GM23338 (cell line): ENCODE data around the gene TRAPPC12. TPM values are rescaled to one million over a fixed set of nuclear protein-coding genes. Genes with fewer than 3 reads are reported as not detected.

Experiments used
- ATAC-seq: fragments of 200-7000 bp; cut with Tn5 transposase; 3 replicates; pipeline ENCODE4 v1.9.1; 2020
- DNase-seq: peaks from one replicate; pipeline ENCODE4 v3.0.0-alpha.2; 2015; ENCODE audit warnings: low spot score
- H2AFZ ChIP-seq: fragments of 200-600 bp; sonication (generic); 2 replicates; pipeline ENCODE4 v1.8.0; 2016; ENCODE audit warnings: antibody characterized with exemption, mild to moderate bottlenecking, moderate library complexity
- H3F3A ChIP-seq: fragments of 200-600 bp; sonication (generic); replicated peaks from 2 replicates; pipeline ENCODE4 v1.8.0; 2017; ENCODE audit warnings: antibody characterized with exemption, mixed run types, low read depth
- H3K27ac ChIP-seq: fragments of 200-600 bp; sonication (generic); 2 replicates; pipeline ENCODE4 v1.6.1; 2016; ENCODE audit warnings: low read depth
- H3K27me3 ChIP-seq: fragments of 200-600 bp; sonication (generic); 2 replicates; pipeline ENCODE4 v1.8.0; 2016; ENCODE audit warnings: mild to moderate bottlenecking, mixed run types, moderate library complexity; ENCODE audit not compliant: insufficient read depth
- H3K36me3 ChIP-seq: fragments of 200-600 bp; sonication (generic); 2 replicates; pipeline ENCODE4 v1.8.0; 2016; ENCODE audit warnings: mild to moderate bottlenecking; ENCODE audit not compliant: insufficient read depth
- H3K4me1 ChIP-seq: fragments of 200-600 bp; sonication (generic); 2 replicates; pipeline ENCODE4 v1.8.0; 2016; ENCODE audit warnings: mild to moderate bottlenecking, moderate library complexity; ENCODE audit not compliant: insufficient read depth
- H3K4me2 ChIP-seq: fragments of 200-600 bp; sonication (generic); 2 replicates; pipeline ENCODE4 v1.7.1; 2017; ENCODE audit warnings: mixed run types
- H3K4me3 ChIP-seq: fragments of 200-600 bp; sonication (generic); 2 replicates; pipeline ENCODE4 v1.6.1; 2016; ENCODE audit warnings: mixed run types
- H3K79me2 ChIP-seq: fragments of 200-600 bp; sonication (generic); replicated peaks from 2 replicates; pipeline ENCODE4 v1.8.0; 2017; ENCODE audit warnings: mild to moderate bottlenecking; ENCODE audit not compliant: insufficient read depth
- H3K9me2 ChIP-seq: fragments of 200-600 bp; sonication (generic); 2 replicates; pipeline ENCODE4 v1.8.0; 2017; ENCODE audit not compliant: insufficient read depth
- H4K20me1 ChIP-seq: fragments of 200-600 bp; sonication (generic); replicated peaks from 2 replicates; pipeline ENCODE4 v1.8.0; 2017; ENCODE audit warnings: mild to moderate bottlenecking; ENCODE audit not compliant: insufficient read depth
- H3K27ac Mint-ChIP-seq: 2 replicates; pipeline ENCODE4 v1.8.0; 2020; ENCODE audit warnings: inconsistent platforms, mild to moderate bottlenecking, moderate library complexity, mixed read lengths
- H3K27me3 Mint-ChIP-seq: 3 replicates; pipeline ENCODE4 v1.8.0; 2022; ENCODE audit warnings: low read depth, mild to moderate bottlenecking, moderate library complexity, mixed read lengths, inconsistent platforms; ENCODE audit not compliant: insufficient read depth, poor library complexity
- H3K36me3 Mint-ChIP-seq: 3 replicates; pipeline ENCODE4 v1.8.0; 2021; ENCODE audit warnings: low read depth, mild to moderate bottlenecking, inconsistent platforms, moderate library complexity, mixed read lengths
- H3K4me1 Mint-ChIP-seq: 3 replicates; pipeline ENCODE4 v1.8.0; 2020; ENCODE audit warnings: mild to moderate bottlenecking, inconsistent platforms, mixed read lengths
- H3K4me3 Mint-ChIP-seq: 3 replicates; pipeline ENCODE4 v1.8.0; 2021; ENCODE audit warnings: moderate library complexity, mild to moderate bottlenecking, inconsistent platforms, mixed read lengths
- H3K9me3 Mint-ChIP-seq: 3 replicates; pipeline ENCODE4 v1.8.0; 2020; ENCODE audit warnings: moderate library complexity, mild to moderate bottlenecking, inconsistent platforms, mixed read lengths
- EZH2 ChIP-seq: fragments of 200-600 bp; sonication (generic); IDR thresholded peaks from one replicate; pipeline ENCODE4 v1.8.0; 2017; ENCODE audit warnings: antibody characterized with exemption, mild to moderate bottlenecking, low read depth; ENCODE audit not compliant: unreplicated experiment
- EZH2phosphoT487 ChIP-seq: fragments of 200-600 bp; sonication (generic); IDR thresholded peaks from one replicate; pipeline ENCODE4 v1.8.1; 2018; ENCODE audit warnings: antibody characterized with exemption; ENCODE audit not compliant: unreplicated experiment
- POLR2AphosphoS5 ChIP-seq: IDR thresholded peaks from 2 replicates; pipeline ENCODE4 v1.6.1; 2016; ENCODE audit warnings: antibody characterized with exemption, low read depth
- STAT1 ChIP-seq: IDR thresholded peaks from one replicate; pipeline ENCODE4 v1.6.1; 2016; ENCODE audit warnings: antibody characterized with exemption; ENCODE audit not compliant: unreplicated experiment
- polyA plus RNA-seq: library from polyadenylated mRNA; unstranded; fragments of >200 nt; fragmentation: Nextera tagmentation; extraction: Ambion mirVana; gene quantifications from 2 replicates; pipeline ENCODE4 v1.2.1, GENCODE V29; 2016
- total RNA-seq: library from RNA; depleted of rRNA; stranded (reverse); fragments of >200 nt; shearing (Covaris generic); gene quantifications from 2 replicates; pipeline ENCODE4 v1.2.3, GENCODE V29; 2014
- TF ChIP-seq, protein P1 (sequence below): IDR thresholded peaks from 2 replicates; pipeline ENCODE4 v1.6.1; 2016; ENCODE audit warnings: antibody characterized with exemption
- TF ChIP-seq, protein P2 (sequence below): fragments of 250-450 bp; sonication (Bioruptor Pico); IDR thresholded peaks from 2 replicates; pipeline ENCODE4 v1.5.0; 2020; ENCODE audit warnings: mild to moderate bottlenecking, moderate library complexity

The TRAPPC12 gene
- total and polyA plus RNA-seq, 2 experiments from 2014 or later = 48.9 to 57.7 TPM

DNA sequence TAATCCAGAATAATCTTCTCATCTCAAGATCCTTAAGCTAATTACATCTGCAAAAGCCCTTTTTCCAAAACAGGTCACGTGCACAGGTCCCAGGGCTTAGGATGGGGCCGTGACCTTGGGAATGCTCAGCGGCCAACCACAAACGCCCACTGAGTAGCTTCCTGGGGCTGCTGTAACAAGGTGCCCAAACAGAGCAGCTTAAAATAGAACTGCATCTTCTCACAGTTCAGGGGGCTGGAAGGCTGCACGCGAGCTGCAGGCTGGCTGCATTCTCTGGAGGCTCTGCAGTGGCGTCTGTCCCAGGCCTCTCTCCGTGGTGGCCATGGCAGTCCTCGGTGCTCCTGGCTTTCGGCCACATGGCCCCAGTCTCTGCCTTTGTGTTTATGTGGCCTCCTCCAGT is 107.9 kb downstream of the TRAPPC12 start:
- Histone ChIP-seq H3K4me3 (no peak overlapping the region), H3K4me2 (no peak overlapping the region), H3K9me2 (no peaks in the 10 kb centered on the region), H3K27ac (no peak overlapping the region), H3K4me1 (no peaks in the 10 kb centered on the region; the same call in 1 of the 2 replicates), H4K20me1 (no peaks in the 10 kb centered on the region), H3K36me3 (no peaks in the 10 kb centered on the region), H3K79me2 (no peaks in the 10 kb centered on the region), H3K27me3 (no peaks in the 10 kb centered on the region), H2AFZ (no peak overlapping the region), H3F3A (no peaks in the 10 kb centered on the region)
- Mint-ChIP-seq H3K9me3 (peaks cover 16% of the 10 kb centered on the region), H3K36me3 (peaks cover 25% of the 10 kb centered on the region), H3K4me1 (peaks cover 14% of the 10 kb centered on the region), H3K27ac (no peak overlapping the region), H3K27me3 (peaks cover 7% of the 10 kb centered on the region), H3K4me3 (no peak overlapping the region)
- ATAC-seq = no peak
- no peak for TF ChIP-seq EZH2
- TF ChIP-seq, protein P1, sequence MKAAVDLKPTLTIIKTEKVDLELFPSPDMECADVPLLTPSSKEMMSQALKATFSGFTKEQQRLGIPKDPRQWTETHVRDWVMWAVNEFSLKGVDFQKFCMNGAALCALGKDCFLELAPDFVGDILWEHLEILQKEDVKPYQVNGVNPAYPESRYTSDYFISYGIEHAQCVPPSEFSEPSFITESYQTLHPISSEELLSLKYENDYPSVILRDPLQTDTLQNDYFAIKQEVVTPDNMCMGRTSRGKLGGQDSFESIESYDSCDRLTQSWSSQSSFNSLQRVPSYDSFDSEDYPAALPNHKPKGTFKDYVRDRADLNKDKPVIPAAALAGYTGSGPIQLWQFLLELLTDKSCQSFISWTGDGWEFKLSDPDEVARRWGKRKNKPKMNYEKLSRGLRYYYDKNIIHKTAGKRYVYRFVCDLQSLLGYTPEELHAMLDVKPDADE = no peak
- TF ChIP-seq, protein P2, sequence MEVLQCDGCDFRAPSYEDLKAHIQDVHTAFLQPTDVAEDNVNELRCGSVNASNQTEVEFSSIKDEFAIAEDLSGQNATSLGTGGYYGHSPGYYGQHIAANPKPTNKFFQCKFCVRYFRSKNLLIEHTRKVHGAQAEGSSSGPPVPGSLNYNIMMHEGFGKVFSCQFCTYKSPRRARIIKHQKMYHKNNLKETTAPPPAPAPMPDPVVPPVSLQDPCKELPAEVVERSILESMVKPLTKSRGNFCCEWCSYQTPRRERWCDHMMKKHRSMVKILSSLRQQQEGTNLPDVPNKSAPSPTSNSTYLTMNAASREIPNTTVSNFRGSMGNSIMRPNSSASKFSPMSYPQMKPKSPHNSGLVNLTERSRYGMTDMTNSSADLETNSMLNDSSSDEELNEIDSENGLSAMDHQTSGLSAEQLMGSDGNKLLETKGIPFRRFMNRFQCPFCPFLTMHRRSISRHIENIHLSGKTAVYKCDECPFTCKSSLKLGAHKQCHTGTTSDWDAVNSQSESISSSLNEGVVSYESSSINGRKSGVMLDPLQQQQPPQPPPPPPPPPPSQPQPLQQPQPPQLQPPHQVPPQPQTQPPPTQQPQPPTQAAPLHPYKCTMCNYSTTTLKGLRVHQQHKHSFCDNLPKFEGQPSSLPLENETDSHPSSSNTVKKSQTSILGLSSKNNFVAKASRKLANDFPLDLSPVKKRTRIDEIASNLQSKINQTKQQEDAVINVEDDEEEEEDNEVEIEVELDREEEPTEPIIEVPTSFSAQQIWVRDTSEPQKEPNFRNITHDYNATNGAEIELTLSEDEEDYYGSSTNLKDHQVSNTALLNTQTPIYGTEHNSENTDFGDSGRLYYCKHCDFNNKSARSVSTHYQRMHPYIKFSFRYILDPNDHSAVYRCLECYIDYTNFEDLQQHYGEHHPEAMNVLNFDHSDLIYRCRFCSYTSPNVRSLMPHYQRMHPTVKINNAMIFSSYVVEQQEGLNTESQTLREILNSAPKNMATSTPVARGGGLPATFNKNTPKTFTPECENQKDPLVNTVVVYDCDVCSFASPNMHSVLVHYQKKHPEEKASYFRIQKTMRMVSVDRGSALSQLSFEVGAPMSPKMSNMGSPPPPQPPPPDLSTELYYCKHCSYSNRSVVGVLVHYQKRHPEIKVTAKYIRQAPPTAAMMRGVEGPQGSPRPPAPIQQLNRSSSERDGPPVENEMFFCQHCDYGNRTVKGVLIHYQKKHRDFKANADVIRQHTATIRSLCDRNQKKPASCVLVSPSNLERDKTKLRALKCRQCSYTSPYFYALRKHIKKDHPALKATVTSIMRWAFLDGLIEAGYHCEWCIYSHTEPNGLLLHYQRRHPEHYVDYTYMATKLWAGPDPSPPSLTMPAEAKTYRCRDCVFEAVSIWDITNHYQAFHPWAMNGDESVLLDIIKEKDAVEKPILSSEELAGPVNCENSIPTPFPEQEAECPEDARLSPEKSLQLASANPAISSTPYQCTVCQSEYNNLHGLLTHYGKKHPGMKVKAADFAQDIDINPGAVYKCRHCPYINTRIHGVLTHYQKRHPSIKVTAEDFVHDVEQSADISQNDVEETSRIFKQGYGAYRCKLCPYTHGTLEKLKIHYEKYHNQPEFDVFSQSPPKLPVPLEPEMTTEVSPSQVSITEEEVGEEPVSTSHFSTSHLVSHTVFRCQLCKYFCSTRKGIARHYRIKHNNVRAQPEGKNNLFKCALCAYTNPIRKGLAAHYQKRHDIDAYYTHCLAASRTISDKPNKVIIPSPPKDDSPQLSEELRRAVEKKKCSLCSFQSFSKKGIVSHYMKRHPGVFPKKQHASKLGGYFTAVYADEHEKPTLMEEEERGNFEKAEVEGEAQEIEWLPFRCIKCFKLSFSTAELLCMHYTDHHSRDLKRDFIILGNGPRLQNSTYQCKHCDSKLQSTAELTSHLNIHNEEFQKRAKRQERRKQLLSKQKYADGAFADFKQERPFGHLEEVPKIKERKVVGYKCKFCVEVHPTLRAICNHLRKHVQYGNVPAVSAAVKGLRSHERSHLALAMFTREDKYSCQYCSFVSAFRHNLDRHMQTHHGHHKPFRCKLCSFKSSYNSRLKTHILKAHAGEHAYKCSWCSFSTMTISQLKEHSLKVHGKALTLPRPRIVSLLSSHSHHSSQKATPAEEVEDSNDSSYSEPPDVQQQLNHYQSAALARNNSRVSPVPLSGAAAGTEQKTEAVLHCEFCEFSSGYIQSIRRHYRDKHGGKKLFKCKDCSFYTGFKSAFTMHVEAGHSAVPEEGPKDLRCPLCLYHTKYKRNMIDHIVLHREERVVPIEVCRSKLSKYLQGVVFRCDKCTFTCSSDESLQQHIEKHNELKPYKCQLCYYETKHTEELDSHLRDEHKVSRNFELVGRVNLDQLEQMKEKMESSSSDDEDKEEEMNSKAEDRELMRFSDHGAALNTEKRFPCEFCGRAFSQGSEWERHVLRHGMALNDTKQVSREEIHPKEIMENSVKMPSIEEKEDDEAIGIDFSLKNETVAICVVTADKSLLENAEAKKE = no peak
- no peak for DNase-seq

DNA sequence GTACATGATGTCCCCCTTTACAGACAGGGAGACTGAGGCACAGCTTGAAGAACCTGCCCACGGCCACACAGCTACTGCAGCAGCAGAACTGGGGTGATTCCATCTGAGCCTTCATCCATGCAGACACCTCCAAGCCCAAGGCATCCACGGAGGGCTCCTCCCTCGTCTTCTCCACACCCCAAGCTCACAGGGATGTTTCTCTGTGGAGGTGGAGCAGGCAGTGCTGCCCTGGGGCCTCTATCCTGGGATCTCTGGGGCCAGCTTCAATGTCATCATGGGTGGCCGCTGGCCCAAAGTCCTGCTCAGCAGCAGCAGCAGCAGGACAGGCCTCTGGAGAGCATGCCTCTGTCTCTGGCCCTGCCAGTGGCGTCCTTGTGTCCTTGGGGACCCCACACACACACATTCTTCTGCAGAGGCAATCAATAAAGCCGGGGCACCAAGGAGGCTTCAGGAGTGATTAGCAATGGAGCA is 108.6 kb downstream of the TRAPPC12 start:
- H3K4me2 ChIP-seq = no peak overlapping the region
- H3K4me3 ChIP-seq = no peak overlapping the region
- Mint-ChIP-seq H3K4me1 (peaks cover 13% of the 10 kb centered on the region), H3K27ac (no peak overlapping the region), H3K27me3 (peaks cover 8% of the 10 kb centered on the region), H3K9me3 (peaks cover 16% of the 10 kb centered on the region), H3K4me3 (no peak overlapping the region), H3K36me3 (peaks cover 25% of the 10 kb centered on the region)
- no peak overlapping the region for H2AFZ ChIP-seq
- no peaks in the 10 kb centered on the region for H3K36me3 ChIP-seq
- no peaks in the 10 kb centered on the region for H4K20me1 ChIP-seq
- H3K4me1 ChIP-seq = no peaks in the 10 kb centered on the region; the same call in 1 of the 2 replicates
- no peaks in the 10 kb centered on the region for H3K9me2 ChIP-seq
- H3K27ac ChIP-seq = no peak overlapping the region
- H3F3A ChIP-seq = 0 out of 2 replicates have a peak, but pooled peaks cover under 1% of the 10 kb centered on the region
- H3K79me2 ChIP-seq = no peaks in the 10 kb centered on the region
- ATAC-seq = no peak
- no peaks in the 10 kb centered on the region for H3K27me3 ChIP-seq
- DNase-seq = no peak
- TF ChIP-seq STAT1 (no peak), POLR2AphosphoS5 (no peak), EZH2phosphoT487 (no peak)
